ENCODE measurements around the gene DYNC1H1.
"Not testable (repeated sequence)": the region's sequence is repeated elsewhere in the genome, so short reads cannot be mapped to it uniquely, and the experiment has no call there.

DYNC1H1 gene

DNA sequence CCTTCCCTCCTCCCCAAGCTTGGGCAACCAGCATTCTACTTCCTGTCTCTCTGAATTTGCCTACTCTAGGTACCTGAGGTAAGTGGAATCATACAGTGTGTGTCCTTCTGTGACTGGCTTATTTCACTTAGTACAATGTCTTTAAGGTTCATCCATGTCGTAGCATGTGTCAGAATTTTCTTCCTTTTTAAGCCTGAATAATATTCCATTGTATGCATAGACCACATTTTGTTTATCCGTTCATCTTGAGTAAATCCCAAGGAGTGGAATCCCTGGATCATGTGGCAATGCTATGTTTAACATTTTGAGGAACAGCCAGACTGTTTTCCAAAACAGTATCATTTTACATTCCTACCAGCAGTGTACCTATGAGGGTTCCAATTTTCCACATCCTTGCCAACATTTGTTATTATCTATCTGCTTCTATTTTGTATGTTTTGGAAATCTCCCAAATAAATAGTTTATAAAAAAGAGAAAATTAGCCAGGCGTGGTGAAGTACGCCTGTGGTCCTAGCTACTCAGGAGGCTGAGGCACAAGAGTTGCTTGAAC, 110.1 kb downstream of the DYNC1H1 start:
- no peak for DNase-seq

DNA sequence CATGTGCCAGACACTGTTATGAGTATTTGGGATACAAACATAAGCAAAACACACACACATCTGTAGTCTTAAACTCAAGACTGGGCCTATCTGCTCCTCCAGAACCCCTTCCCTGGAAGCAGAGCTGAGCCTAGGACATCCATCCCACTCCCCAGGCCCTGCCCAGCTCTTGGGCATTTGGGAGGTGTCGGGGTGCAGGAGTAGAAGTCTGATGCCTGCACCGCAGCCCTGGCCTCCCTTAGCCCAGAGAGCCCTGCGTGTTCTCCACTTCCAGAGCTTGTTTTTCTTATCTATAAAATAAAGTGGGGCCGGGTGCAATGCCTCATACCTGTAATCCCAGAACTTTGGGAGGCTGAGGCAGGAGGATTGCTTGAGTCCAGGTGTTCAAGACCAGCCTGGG, 110.8 kb downstream of the DYNC1H1 start:
- DNase-seq: no peak

GRCh38 chr14:102077382-102077709, 113.0 kb downstream of the DYNC1H1 start:
- DNase-seq: no peak

DNA sequence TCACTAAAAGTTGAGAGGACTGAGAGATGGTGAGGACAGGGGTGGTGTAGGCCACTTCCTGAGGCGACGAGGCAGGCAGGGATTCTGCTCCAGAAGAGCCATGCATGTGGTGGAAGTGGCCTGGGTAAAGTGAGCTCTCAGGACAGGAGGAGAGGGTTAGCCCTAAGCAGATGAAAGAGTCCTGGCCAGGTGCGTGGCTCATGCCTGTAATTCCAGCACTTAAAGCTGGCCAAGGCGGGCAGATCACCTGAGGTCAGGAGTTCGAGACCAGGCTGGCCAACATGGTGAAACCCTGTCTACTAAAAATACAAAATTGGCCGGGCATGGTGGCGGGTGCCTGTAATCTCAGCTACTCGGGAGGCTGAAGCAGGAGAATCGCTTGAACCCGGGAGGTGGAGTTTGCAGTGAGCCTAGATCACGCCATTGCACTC, 114.0 kb downstream of the DYNC1H1 start:
- not testable (repeated sequence) for DNase-seq

DNA sequence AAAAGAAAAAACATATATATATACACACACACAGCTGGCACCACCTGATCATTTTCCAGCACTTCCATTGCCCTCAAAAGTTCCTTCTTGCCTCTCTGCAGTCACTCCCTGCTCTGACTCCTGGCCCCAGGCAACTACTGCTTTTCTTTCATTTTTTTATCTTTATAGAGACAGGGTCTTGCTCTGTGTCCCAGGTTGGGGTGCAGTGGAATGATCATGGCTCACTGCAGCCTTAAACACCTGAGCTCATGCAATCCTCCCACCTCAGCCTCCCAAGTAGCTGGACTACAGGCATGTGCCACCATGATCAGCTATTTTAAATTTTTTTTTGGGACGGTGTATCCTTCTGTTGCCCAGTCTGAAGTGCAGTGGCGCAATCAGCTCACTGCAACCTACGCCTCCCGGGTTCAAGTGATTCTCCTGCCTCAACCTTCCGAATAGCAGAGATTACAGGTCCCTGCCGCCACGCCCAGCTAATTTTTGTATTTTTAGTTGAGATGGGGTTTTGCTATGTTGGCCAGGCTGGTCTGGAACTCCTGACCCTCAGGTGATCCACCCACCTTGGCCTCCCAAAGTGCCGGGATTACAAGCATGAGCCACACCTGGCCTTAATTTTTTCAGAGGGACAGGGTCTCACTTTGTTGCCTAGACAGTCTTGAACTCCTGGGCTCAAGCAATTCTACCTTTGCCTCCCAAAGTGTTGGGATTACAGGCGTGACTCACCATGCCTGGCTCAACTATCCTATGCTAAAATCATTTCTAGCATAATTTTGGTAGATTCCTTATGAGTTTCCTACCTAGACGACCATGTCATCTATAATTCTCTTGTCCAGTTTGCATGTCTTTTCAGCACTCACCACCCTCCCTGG, 114.7 kb downstream of the DYNC1H1 start:
- no peak for DNase-seq

- DNase-seq: no peak
Measured at GRCh38 chr14:102079700-102079979, 115.3 kb downstream of the DYNC1H1 start.

GRCh38 chr14:102080183-102081080, 116.1 kb downstream of the DYNC1H1 start:
- no peak for DNase-seq

DNA sequence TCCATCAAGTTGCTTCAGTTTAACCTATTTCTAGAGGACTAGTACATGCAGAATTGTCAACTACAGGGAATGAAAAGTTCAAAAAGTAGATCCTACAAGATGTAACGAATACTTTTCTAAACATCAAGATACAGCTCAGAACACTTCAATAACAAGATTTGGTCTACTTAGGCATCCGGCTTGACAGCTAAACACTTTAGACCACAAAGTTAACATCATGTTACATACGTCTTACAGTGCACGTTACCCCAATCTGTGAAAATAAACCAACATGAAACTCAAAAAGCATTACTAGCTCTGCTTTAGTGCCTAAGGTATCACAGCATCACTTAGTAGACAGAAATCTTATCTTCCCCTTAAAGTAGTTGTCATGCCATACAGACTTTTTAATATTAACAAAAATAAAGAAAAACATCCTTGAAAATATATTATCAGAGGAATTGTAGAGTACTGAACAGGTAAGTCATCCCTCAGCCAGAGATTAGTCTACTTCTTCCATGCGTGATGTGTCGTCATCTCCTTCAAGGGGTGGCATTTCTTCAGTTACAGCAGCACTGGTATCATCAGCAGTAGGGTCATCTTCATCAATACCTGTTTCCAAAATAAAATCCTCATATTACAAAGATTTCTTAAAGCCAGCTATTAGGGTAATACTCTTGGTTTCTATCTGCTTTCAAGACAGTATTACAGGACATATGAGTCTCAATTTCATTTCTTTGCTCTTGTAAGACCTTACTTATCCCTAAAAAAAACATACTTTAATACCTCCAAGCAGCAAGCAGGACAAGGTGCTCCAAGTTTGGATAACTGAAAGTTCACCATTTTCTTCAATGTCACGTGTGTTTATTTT, 117.1 kb downstream of the DYNC1H1 start:
- DNase-seq: no peak

GRCh38 chr14:102084522-102084921, 120.1 kb downstream of the DYNC1H1 start:
- not testable (repeated sequence) for DNase-seq

DNA sequence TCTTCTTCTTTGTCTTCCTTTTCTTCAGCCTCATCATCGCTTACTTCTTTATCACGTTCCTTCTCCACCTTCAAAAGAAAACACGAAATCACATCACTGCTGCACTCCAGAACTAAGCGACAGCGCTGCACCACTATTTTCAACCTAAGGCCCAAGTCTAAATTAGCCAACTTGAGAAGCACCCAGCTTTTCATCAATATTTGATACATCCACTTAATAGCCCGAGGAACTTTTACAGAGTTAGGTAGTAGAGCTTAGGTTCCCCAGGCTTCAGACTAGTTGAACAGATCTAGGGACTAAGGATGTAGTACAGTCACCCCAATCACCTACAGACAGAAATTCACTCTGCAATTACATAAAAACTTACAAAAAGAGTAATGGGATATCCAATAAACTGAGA, 120.6 kb downstream of the DYNC1H1 start:
- DNase-seq: no peak

- DNase-seq: no peak
Measured at GRCh38 chr14:102085488-102085887, 121.1 kb downstream of the DYNC1H1 start.

DNA sequence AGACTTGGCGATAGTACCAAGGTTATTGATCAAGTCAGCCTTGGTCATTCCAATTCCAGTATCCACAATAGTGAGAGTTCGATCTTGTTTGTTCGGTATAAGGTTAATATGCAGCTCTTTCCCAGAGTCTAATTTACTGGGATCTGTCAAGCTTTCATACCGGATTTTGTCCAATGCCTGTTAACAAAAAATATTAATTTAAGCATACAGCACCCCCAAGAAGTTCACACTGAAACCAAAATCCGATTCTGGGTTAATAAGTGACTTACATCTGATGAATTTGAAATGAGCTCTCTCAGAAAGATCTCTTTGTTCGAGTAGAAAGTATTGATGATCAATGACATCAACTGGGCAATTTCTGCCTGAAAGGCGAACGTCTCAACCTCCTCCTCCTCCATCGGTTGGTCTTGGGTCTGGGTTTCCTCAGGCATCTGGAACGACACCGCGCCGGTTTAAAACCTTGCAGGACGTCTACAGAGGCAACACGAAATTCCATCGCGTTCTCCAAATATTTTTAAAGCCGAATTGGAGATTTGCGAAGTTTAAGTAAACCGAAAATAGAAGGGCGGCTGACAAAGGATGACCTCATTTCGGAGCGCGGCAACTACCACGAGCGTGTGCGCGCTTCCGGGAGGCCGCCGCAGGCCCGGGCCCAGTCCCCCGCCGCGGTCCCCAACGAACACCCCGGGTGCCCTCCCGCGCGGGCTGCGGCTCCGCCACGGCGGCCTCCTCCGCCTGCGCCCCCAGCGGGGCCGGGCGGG, 121.8 kb downstream of the DYNC1H1 start:
- peak; percentile 56 for DNase-seq

- no peak for DNase-seq
Measured at GRCh38 chr14:102086709-102086971, 122.3 kb downstream of the DYNC1H1 start.

DNA sequence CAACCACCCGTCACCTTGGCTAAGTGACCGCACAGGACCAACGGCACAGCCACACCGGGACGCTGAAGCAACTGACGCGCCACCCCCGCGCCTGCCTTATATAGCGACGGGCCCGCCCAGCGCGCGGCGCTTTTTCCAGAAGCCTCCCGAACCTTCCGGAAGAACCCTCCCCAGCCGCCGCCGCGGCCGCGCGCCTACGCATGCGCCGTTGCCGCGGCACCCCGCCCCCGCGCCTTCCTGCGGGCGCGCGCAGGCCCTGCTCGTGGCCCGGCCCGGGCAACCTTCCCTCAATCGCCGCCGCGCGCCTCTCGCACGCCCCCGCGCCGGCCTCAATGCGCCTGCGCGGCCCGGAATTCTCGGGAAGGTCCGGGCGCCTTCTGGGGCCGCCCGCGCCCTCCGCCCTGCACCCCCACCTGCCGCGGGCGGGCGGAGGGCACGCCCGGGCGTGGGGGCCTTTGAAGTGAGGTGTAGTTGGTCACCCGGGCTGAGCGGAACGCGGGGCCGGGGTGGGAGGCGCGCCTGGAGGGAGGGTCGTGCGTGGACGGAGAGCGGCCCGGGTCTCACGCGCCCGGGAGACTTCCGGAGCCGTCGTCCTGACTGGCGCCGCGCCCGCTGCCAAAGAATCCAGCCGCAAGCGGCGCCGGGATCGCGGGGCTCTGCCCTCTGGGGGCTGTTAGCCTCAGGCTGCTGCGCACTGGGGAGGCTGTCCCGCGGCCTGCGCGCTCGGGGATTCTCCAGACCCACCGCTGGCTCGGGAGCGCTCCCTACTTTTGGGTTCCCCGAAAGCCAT, 122.8 kb downstream of the DYNC1H1 start, which contains the start of gene HSP90AA1:
TSS of gene HSP90AA1 (minus strand) at position 73 of the 790 bp plus-strand sequence. CDS start 666 bp downstream, outside the sequence.
- peak; percentile 94 for DNase-seq

- DNase-seq: no peak
Measured at GRCh38 chr14:102087762-102088011, 123.3 kb downstream of the DYNC1H1 start.

DNA sequence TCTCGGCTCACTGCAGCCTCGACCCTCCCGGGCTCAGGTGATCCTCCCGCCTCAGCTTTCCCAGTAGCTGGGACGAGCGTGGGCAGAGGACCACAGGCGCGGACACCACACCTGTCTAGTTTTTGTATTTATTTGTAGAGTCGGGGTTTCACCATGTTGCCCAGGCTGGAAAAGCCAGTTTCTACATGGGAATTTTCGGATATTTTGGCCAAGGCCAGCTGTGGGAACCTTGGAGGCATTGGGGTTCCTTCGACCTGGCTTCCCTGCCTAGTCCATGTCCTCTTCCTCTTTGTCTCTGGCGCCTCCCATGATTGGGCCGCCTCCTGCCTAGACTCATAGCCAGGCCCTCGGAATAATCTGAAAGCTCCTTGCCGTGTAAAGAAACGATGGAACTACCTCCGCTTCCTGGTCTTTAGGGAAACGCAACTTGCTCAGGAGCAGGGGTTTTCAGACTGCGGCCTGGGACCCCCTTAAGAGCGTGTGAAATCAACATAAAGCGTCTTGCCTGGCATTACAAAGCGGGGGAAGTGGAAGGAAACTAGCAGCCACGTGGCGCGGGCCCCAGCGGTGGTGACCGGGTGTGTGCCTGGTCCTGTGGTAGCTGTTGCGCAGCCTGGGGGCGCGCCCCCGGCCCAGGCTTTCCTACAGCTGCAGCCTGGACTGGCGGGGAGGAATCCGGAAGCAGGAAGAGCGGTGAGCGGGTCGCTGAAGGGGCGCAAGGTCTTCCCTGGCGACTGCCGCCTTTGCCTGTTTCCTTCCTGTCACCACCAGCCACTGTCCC, 123.8 kb downstream of the DYNC1H1 start:
- DNase-seq: peak; percentile 39

GRCh38 chr14:102089621-102090343, 125.4 kb downstream of the DYNC1H1 start:
- DNase-seq: no peak

GRCh38 chr14:102090713-102091112, 126.3 kb downstream of the DYNC1H1 start:
- no peak for DNase-seq

DNA sequence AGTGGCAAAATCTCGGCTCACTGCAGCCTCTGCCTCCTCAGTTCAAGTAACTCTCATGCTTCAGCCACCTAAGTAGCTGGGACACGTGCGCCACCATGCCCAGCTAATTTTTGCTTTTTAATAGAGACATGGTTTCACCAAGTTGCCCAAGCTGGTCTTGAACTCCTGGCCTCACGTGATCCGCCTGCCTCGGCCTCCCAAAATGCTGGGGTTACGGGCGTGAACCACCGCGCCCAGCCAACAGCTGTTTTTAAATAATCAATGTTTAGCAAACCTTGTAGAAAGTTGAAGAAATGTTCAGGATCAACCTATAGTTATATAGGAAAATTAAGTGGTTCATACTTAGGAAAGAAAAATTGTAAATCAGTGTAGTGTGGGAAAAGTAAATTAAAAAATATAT, 128.4 kb downstream of the DYNC1H1 start:
- no peak for DNase-seq

DNA sequence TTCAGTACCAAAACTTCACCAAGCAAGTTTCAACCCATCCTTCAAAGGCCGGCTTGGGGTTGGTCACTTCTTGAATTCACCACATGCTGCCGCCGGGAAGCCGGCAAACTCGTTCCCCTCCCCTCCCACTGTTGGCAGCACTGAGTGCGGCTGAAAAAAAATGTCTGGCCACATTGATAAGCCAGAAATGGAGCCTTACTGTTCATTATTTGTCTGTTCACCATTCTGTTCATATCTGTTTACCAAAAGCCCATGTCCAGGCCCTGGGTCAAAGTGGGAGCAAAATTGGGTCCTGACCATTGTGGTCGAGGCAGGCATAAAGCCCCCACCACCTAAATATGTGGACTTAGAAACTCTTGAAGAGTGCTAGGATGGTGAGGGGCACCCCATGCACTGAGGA, 129.7 kb downstream of the DYNC1H1 start:
- DNase-seq: no peak

Data from fibroblast of skin of right quadriceps (primary cell).